Activated CD4-positive, alpha-beta T cell treated with anti-CD3 and anti-CD28 coated beads, Interleukin-2, amount 50 U/mL, for 24 hours (primary cell): ENCODE data around the gene ALPK3.

Source experiments
- DNase-seq, 2 donors: peaks; one replicate each; pipeline ENCODE4 v3.0.0-alpha.2; 2020; ENCODE audit warnings: low read depth in 1 of 2, low spot score in 1 of 2

The ALPK3 gene

GRCh38 chr15:84914351-84914750 lies 97.2 kb downstream of the ALPK3 start:
- no peak for DNase-seq

- DNase-seq: no peak
Observed at GRCh38 chr15:84914909-84915605, 97.9 kb downstream of the ALPK3 start.

GRCh38 chr15:84915606-84915958 lies 98.4 kb downstream of the ALPK3 start:
- DNase-seq: no peak

GRCh38 chr15:84917452-84917851 lies 100.3 kb downstream of the ALPK3 start:
- no peak for DNase-seq

- no peak for DNase-seq
Observed at GRCh38 chr15:84919106-84919667, 102.0 kb downstream of the ALPK3 start.

GRCh38 chr15:84921121-84921520 lies 104.0 kb downstream of the ALPK3 start:
- no peak for DNase-seq

- no peak for DNase-seq
Observed at GRCh38 chr15:84922530-84922929, 105.4 kb downstream of the ALPK3 start.
